Ammon's horn (tissue), 1 donor: ENCODE results near the gene RAB34.

Source experiments
- DNase-seq: peaks from one replicate; pipeline ENCODE4 v3.0.0-alpha.2; 2016; ENCODE audit warnings: low spot score

The RAB34 gene

GRCh38 chr17:28684963-28685362 is 32.7 kb downstream of the RAB34 start:
- peak; percentile 93 for DNase-seq

GRCh38 chr17:28682655-28683054 is 35.0 kb downstream of the RAB34 start:
- no peak for DNase-seq

GRCh38 chr17:28675980-28676379 is 41.7 kb downstream of the RAB34 start:
- DNase-seq = no peak

GRCh38 chr17:28675490-28675889 is 42.2 kb downstream of the RAB34 start:
- no peak for DNase-seq

- no peak for DNase-seq
Observed at GRCh38 chr17:28669918-28670317, 47.8 kb downstream of the RAB34 start.

- DNase-seq = peak; percentile 35
Observed at GRCh38 chr17:28667870-28668269, 49.8 kb downstream of the RAB34 start.

GRCh38 chr17:28665994-28666393 is 51.7 kb downstream of the RAB34 start:
- no peak for DNase-seq
